H1 (cell line): ENCODE measurements around the gene ZMIZ1. TPM values are rescaled to one million over a fixed set of nuclear protein-coding genes. Genes with fewer than 3 reads are reported as not detected.

Experiments
- BACH1 ChIP-seq: IDR thresholded peaks from 2 replicates; pipeline ENCODE4 v1.6.1; 2012; ENCODE audit warnings: low read length, improper control_type of control experiment
- JUN ChIP-seq: IDR thresholded peaks from 2 replicates; pipeline ENCODE4 v1.6.1; 2011; ENCODE audit warnings: low read depth, mild to moderate bottlenecking, improper control_type of control experiment, low read length
- SIN3A ChIP-seq, 2 experiments: IDR thresholded peaks in 1 of 2; conservative IDR thresholded peaks in 1 of 2; 2 replicates each; pipeline ENCODE4 v1.6.1; 2011 to 2012; ENCODE audit warnings: low read length in 2 of 2, improper control_type of control experiment in 1 of 2, low read depth in 1 of 2, mild to moderate bottlenecking in 1 of 2
- TAF7 ChIP-seq: optimal IDR thresholded peaks from 2 replicates; pipeline ENCODE3; 2011; ENCODE audit warnings: low read depth, mild to moderate bottlenecking, inconsistent platforms, low read length, moderate library complexity, borderline replicate concordance
- TBP ChIP-seq: IDR thresholded peaks from 2 replicates; pipeline ENCODE4 v1.6.1; 2011; ENCODE audit warnings: low read depth, low read length, improper control_type of control experiment
- TEAD4 ChIP-seq: IDR thresholded peaks from 2 replicates; pipeline ENCODE4 v1.6.1; 2012; ENCODE audit warnings: low read depth, low read length, inconsistent platforms, mixed read lengths
- polyA plus RNA-seq, 7 experiments: library from polyadenylated mRNA; depleted of rRNA in 3 of 7; stranded (reverse) in 5 of 7; unstranded in 2 of 7; fragments of >200 nt in 5 of 7; fragments of 200-250 nt in 2 of 7; gene quantifications; 1 replicate in 5 of 7; 2 replicates in 1 of 7; 4 replicates in 1 of 7; pipeline versions ENCODE4 v1.2.1 to v1.2.3, GENCODE V29; 2011 to 2013; ENCODE audit warnings: missing spikeins in 2 of 7, mixed read lengths in 2 of 7
- total RNA-seq: library from RNA; stranded (reverse); fragmentation: NEBNext Ultra II Directional; extraction: Animal tissue kit (Norgen Biotek cat#: 25700); gene quantifications from 2 replicates; pipeline ENCODE4 v1.2.1, GENCODE V29; 2021
- TF ChIP-seq, protein P1 (sequence below): fragments of 300-600 bp; sonication (generic); IDR thresholded peaks from 2 replicates; pipeline ENCODE4 v1.7.1; 2012; ENCODE audit warnings: low read length, moderate library complexity, mild to moderate bottlenecking, inconsistent platforms; ENCODE audit not compliant: insufficient replicate concordance

The ZMIZ1 gene
- total and polyA plus RNA-seq, 2 of the 8 experiments (the other 6 are each of a cell fraction or from before 2014, with no cell fraction given): 8.1 to 28.0 TPM

DNA sequence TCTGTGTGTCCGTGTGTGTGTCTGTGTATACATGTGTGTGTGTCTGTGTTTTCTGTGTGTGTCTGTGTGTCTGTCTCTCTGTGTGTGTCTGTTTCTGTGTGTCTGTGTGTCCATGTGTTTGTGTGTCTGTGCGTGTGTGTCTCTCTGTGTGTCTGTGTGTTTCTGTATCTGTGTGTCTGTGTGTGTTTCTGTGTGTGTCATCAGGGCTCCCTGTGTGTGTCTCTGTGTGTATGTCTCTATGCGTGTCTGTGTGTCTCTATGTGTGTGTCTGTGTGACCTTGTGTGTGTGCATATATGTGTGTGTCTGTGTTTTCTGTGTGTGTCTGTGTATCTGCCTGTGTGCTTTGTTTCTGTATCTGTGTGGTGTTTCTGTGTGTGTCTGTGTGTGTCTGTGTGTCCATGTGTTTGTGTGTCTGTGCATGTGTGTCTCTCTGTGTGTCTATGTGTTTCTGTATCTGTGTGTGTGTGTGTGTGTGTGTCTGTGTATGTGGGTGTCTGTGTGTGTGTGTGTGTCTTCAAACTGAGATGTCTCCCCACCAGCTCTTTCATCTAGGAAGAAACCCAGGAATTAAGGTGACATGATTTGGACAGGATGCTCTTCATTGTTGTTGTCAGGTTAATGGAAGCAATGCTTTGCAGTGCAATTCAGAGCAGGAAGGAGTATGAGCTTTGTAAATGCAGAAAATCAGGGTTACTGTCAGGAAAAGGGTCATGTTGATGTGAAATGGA, 257.8 kb downstream of the ZMIZ1 start (continued):
- TF ChIP-seq, protein P1, sequence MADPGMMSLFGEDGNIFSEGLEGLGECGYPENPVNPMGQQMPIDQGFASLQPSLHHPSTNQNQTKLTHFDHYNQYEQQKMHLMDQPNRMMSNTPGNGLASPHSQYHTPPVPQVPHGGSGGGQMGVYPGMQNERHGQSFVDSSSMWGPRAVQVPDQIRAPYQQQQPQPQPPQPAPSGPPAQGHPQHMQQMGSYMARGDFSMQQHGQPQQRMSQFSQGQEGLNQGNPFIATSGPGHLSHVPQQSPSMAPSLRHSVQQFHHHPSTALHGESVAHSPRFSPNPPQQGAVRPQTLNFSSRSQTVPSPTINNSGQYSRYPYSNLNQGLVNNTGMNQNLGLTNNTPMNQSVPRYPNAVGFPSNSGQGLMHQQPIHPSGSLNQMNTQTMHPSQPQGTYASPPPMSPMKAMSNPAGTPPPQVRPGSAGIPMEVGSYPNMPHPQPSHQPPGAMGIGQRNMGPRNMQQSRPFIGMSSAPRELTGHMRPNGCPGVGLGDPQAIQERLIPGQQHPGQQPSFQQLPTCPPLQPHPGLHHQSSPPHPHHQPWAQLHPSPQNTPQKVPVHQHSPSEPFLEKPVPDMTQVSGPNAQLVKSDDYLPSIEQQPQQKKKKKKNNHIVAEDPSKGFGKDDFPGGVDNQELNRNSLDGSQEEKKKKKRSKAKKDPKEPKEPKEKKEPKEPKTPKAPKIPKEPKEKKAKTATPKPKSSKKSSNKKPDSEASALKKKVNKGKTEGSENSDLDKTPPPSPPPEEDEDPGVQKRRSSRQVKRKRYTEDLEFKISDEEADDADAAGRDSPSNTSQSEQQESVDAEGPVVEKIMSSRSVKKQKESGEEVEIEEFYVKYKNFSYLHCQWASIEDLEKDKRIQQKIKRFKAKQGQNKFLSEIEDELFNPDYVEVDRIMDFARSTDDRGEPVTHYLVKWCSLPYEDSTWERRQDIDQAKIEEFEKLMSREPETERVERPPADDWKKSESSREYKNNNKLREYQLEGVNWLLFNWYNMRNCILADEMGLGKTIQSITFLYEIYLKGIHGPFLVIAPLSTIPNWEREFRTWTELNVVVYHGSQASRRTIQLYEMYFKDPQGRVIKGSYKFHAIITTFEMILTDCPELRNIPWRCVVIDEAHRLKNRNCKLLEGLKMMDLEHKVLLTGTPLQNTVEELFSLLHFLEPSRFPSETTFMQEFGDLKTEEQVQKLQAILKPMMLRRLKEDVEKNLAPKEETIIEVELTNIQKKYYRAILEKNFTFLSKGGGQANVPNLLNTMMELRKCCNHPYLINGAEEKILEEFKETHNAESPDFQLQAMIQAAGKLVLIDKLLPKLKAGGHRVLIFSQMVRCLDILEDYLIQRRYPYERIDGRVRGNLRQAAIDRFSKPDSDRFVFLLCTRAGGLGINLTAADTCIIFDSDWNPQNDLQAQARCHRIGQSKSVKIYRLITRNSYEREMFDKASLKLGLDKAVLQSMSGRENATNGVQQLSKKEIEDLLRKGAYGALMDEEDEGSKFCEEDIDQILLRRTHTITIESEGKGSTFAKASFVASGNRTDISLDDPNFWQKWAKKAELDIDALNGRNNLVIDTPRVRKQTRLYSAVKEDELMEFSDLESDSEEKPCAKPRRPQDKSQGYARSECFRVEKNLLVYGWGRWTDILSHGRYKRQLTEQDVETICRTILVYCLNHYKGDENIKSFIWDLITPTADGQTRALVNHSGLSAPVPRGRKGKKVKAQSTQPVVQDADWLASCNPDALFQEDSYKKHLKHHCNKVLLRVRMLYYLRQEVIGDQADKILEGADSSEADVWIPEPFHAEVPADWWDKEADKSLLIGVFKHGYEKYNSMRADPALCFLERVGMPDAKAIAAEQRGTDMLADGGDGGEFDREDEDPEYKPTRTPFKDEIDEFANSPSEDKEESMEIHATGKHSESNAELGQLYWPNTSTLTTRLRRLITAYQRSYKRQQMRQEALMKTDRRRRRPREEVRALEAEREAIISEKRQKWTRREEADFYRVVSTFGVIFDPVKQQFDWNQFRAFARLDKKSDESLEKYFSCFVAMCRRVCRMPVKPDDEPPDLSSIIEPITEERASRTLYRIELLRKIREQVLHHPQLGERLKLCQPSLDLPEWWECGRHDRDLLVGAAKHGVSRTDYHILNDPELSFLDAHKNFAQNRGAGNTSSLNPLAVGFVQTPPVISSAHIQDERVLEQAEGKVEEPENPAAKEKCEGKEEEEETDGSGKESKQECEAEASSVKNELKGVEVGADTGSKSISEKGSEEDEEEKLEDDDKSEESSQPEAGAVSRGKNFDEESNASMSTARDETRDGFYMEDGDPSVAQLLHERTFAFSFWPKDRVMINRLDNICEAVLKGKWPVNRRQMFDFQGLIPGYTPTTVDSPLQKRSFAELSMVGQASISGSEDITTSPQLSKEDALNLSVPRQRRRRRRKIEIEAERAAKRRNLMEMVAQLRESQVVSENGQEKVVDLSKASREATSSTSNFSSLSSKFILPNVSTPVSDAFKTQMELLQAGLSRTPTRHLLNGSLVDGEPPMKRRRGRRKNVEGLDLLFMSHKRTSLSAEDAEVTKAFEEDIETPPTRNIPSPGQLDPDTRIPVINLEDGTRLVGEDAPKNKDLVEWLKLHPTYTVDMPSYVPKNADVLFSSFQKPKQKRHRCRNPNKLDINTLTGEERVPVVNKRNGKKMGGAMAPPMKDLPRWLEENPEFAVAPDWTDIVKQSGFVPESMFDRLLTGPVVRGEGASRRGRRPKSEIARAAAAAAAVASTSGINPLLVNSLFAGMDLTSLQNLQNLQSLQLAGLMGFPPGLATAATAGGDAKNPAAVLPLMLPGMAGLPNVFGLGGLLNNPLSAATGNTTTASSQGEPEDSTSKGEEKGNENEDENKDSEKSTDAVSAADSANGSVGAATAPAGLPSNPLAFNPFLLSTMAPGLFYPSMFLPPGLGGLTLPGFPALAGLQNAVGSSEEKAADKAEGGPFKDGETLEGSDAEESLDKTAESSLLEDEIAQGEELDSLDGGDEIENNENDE: no peak
- TF ChIP-seq JUN: no peak
- TF ChIP-seq TBP: no peak
- no peak for TF ChIP-seq TEAD4
- no peak for TF ChIP-seq TAF7
- no peak for TF ChIP-seq BACH1
- TF ChIP-seq SIN3A (conservative IDR thresholded peaks at IDR 0.05 in 1 of 2, IDR thresholded peaks at IDR 0.05 in 1 of 2; ENCODE audit: low read depth in 1 of 2, low read length in 2 of 2): no peak
